Neural cell (in vitro differentiated cells): ENCODE data around the gene SLC6A8.

ENCODE experiments used
- CTCF ChIP-seq: fragments of 450-650 bp; IDR thresholded peaks from 2 replicates; pipeline ENCODE4 v1.5.1; 2014; ENCODE audit warnings: antibody characterized with exemption, mild to moderate bottlenecking, moderate library complexity; ENCODE audit not compliant: poor library complexity, severe bottlenecking
- EP300 ChIP-seq: fragments of 450-650 bp; conservative IDR thresholded peaks from 2 replicates; pipeline ENCODE4 v1.6.1; 2014; ENCODE audit warnings: antibody characterized with exemption, mild to moderate bottlenecking, moderate library complexity; ENCODE audit not compliant: poor library complexity, severe bottlenecking
- EZH2 ChIP-seq: fragments of 200-600, 300-800 bp; shearing (Covaris generic), sonication (generic); IDR thresholded peaks from 2 replicates; pipeline ENCODE4 v1.6.1; 2014; ENCODE audit warnings: antibody characterized with exemption, low read length, borderline replicate concordance, mild to moderate bottlenecking; ENCODE audit not compliant: insufficient read depth, poor library complexity, severe bottlenecking
- MXI1 ChIP-seq: fragments of 450-650 bp; conservative IDR thresholded peaks from 2 replicates; pipeline ENCODE4 v1.6.1; 2014; ENCODE audit warnings: antibody characterized with exemption, mild to moderate bottlenecking; ENCODE audit not compliant: poor library complexity, severe bottlenecking
- POLR2AphosphoS5 ChIP-seq: IDR thresholded peaks from 2 replicates; pipeline ENCODE4 v1.6.1; 2012
- RAD21 ChIP-seq: fragments of 450-650 bp; conservative IDR thresholded peaks from 2 replicates; pipeline ENCODE4 v1.6.1; 2014; ENCODE audit warnings: antibody characterized with exemption, mild to moderate bottlenecking, moderate library complexity
- REST ChIP-seq: IDR thresholded peaks from 2 replicates; pipeline ENCODE4 v1.6.1; 2012; ENCODE audit warnings: borderline replicate concordance
- SMC3 ChIP-seq: fragments of 450-650 bp; conservative IDR thresholded peaks from 2 replicates; pipeline ENCODE4 v1.6.1; 2014; ENCODE audit warnings: antibody characterized with exemption, mild to moderate bottlenecking, moderate library complexity; ENCODE audit not compliant: poor library complexity
- TAF1 ChIP-seq: IDR thresholded peaks from 2 replicates; pipeline ENCODE4 v1.6.1; 2012; ENCODE audit warnings: low read depth

DNA sequence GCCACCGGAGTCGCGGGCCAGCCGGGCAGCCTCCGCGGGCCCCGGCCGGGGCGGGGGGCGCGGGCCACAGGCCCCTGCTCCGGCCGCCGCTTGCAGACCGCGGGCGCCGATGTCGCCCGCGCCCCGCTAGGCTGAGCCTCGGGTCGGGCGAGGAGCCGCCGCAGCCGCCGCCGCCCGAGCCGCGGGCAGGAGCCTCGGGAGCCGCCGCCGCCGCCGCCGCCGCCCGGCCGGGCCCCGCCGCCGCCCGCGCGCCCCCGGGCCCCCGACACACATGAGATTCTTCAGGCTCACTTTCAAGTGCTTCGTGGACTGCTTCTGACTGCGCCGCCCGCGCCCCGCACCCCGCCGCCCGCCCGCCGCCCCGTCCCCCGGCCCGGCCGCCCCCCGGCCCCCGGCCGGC lies 345 bp downstream of the SLC6A8 start:
- TF ChIP-seq CTCF (no peak), EZH2 (no peak), RAD21 (no peak), EP300 (no peak), REST (no peak), POLR2AphosphoS5 (no peak), TAF1 (no peak), SMC3 (no peak), MXI1 (no peak)
